Trophoblast cell (in vitro differentiated cells and primary cell): ENCODE results near the gene CRYBB3.

Source experiments
- DNase-seq, 2 donors: peaks; one replicate each; pipeline ENCODE4 v3.0.0-alpha.2; 2016
- H2AFZ ChIP-seq: 2 replicates; pipeline ENCODE4 v1.6.1; 2013; ENCODE audit warnings: low read length, moderate library complexity, mild to moderate bottlenecking; ENCODE audit not compliant: insufficient read depth, poor library complexity
- H2AK5ac ChIP-seq: 2 replicates; pipeline ENCODE4 v1.6.1; 2013; ENCODE audit warnings: mild to moderate bottlenecking, low read length
- H2BK120ac ChIP-seq: 2 replicates; pipeline ENCODE4 v1.6.1; 2013; ENCODE audit warnings: low read length, mild to moderate bottlenecking, moderate library complexity; ENCODE audit not compliant: insufficient read depth, poor library complexity
- H2BK12ac ChIP-seq: 2 replicates; pipeline ENCODE4 v1.6.1; 2013; ENCODE audit warnings: mild to moderate bottlenecking, low read length, moderate library complexity
- H2BK5ac ChIP-seq: 2 replicates; pipeline ENCODE4 v1.6.1; 2013; ENCODE audit warnings: low read length, low read depth, moderate library complexity, mild to moderate bottlenecking; ENCODE audit not compliant: poor library complexity
- H3K14ac ChIP-seq: 2 replicates; pipeline ENCODE4 v1.6.1; 2013; ENCODE audit warnings: mild to moderate bottlenecking, low read length
- H3K18ac ChIP-seq: 2 replicates; pipeline ENCODE4 v1.6.1; 2013; ENCODE audit warnings: mild to moderate bottlenecking, low read length
- H3K23ac ChIP-seq: 2 replicates; pipeline ENCODE4 v1.6.1; 2013; ENCODE audit warnings: low read length
- H3K27ac ChIP-seq: 2 replicates; pipeline ENCODE4 v1.5.1; 2013; ENCODE audit warnings: low read depth, mild to moderate bottlenecking, inconsistent platforms, low read length, moderate library complexity
- H3K27me3 ChIP-seq: 2 replicates; pipeline ENCODE4 v1.6.1; 2013; ENCODE audit warnings: inconsistent platforms, mild to moderate bottlenecking, low read length, moderate library complexity; ENCODE audit not compliant: insufficient read depth
- H3K36me3 ChIP-seq, 2 experiments: 1 replicate in 1 of 2; 2 replicates in 1 of 2; pipeline ENCODE4 v1.6.1; 2013; ENCODE audit warnings: low read length in 2 of 2, mild to moderate bottlenecking in 2 of 2, moderate library complexity in 1 of 2; ENCODE audit not compliant: insufficient read depth in 2 of 2, control insufficient read depth in 1 of 2
- H3K4ac ChIP-seq: 2 replicates; pipeline ENCODE4 v1.6.1; 2013; ENCODE audit warnings: low read depth, mild to moderate bottlenecking, low read length, moderate library complexity
- H3K4me1 ChIP-seq, 2 experiments: 1 replicate in 1 of 2; 2 replicates in 1 of 2; pipeline ENCODE4 v1.6.1; 2013; ENCODE audit warnings: low read length in 2 of 2, mild to moderate bottlenecking in 2 of 2, moderate library complexity in 1 of 2; ENCODE audit not compliant: insufficient read depth in 2 of 2, control insufficient read depth in 1 of 2
- H3K4me2 ChIP-seq: 2 replicates; pipeline ENCODE4 v1.6.1; 2013; ENCODE audit warnings: inconsistent platforms, mild to moderate bottlenecking, low read length, moderate library complexity
- H3K4me3 ChIP-seq: 2 replicates; pipeline ENCODE4 v1.5.1; 2013; ENCODE audit warnings: mild to moderate bottlenecking, low read depth, low read length, inconsistent platforms
- H3K79me1 ChIP-seq: one replicate; pipeline ENCODE4 v1.6.1; 2013; ENCODE audit warnings: low read length
- H3K79me2 ChIP-seq: 2 replicates; pipeline ENCODE4 v1.6.1; 2013; ENCODE audit warnings: low read length, mild to moderate bottlenecking; ENCODE audit not compliant: control insufficient read depth, insufficient read depth, poor library complexity
- H3K9ac ChIP-seq: 2 replicates; pipeline ENCODE4 v1.6.1; 2013; ENCODE audit warnings: mild to moderate bottlenecking, low read length
- H3K9me3 ChIP-seq: 2 replicates; pipeline ENCODE4 v1.6.1; 2013; ENCODE audit warnings: low read depth, mild to moderate bottlenecking, control low read depth, inconsistent platforms, low read length; ENCODE audit not compliant: insufficient read depth
- H4K12ac ChIP-seq: 2 replicates; pipeline ENCODE4 v1.6.1; 2013; ENCODE audit warnings: low read depth, mild to moderate bottlenecking, low read length, moderate library complexity
- H4K8ac ChIP-seq: 2 replicates; pipeline ENCODE4 v1.6.1; 2013; ENCODE audit warnings: low read depth, mild to moderate bottlenecking, low read length, moderate library complexity
- H4K91ac ChIP-seq: one replicate; pipeline ENCODE4 v1.6.1; 2013; ENCODE audit warnings: low read depth, mild to moderate bottlenecking, low read length, moderate library complexity
- WGBS: extraction: QIAGEN DNeasy Blood & Tissue Kit; methylation state at CpG from one replicate; pipeline ENCODE4 v1.1.7; 2013; ENCODE audit warnings: missing lambda C conversion rate; ENCODE audit not compliant: insufficient read length, insufficient coverage; ENCODE audit errors: extremely low coverage; 5-methylcytosine and 5-hydroxymethylcytosine counted together

Gene CRYBB3

GRCh38 chr22:25207553-25208157, 8.0 kb downstream of the CRYBB3 start:
- Histone ChIP-seq H4K8ac (no peak overlapping the region), H2AK5ac (no peak overlapping the region), H3K27me3 (no peaks in the 10 kb centered on the region), H4K12ac (no peak overlapping the region), H3K36me3 (peaks cover 2 to 3% of the 10 kb centered on the region in 2 experiments), H3K79me2 (no peaks in the 10 kb centered on the region), H3K79me1 (no peaks in the 10 kb centered on the region), H3K18ac (no peak overlapping the region), H2BK12ac (no peak overlapping the region), H3K4me1 (no peaks in the 10 kb centered on the region), H3K4me2 (no peak overlapping the region), H3K23ac (no peak overlapping the region), H3K9ac (no peak overlapping the region), H3K27ac (no peak overlapping the region), H3K4ac (no peak overlapping the region), H4K91ac (no peak overlapping the region), H2AFZ (no peak overlapping the region), H3K14ac (no peak overlapping the region), H3K4me3 (no peak overlapping the region), H3K9me3 (peaks cover 2% of the 10 kb centered on the region), H2BK5ac (no peak overlapping the region), H2BK120ac (no peak overlapping the region)
- DNase-seq: no peak
- 100% methylated on average over 1 of the region's 2 CpGs for WGBS

GRCh38 chr22:25208328-25208727, 8.7 kb downstream of the CRYBB3 start:
- Histone ChIP-seq H3K4me1 (no peaks in the 10 kb centered on the region), H4K12ac (no peak overlapping the region), H3K4me3 (no peak overlapping the region), H3K4ac (no peak overlapping the region), H3K79me1 (no peaks in the 10 kb centered on the region), H3K9me3 (peaks cover 2% of the 10 kb centered on the region), H2BK120ac (no peak overlapping the region), H3K23ac (no peak overlapping the region), H4K8ac (no peak overlapping the region), H3K18ac (no peak overlapping the region), H3K9ac (no peak overlapping the region), H3K27me3 (no peaks in the 10 kb centered on the region), H3K36me3 (peaks cover 2 to 3% of the 10 kb centered on the region in 2 experiments), H2BK12ac (no peak overlapping the region), H2BK5ac (no peak overlapping the region), H4K91ac (no peak overlapping the region), H2AFZ (no peak overlapping the region), H3K27ac (no peak overlapping the region), H3K14ac (no peak overlapping the region), H3K4me2 (no peak overlapping the region), H3K79me2 (no peaks in the 10 kb centered on the region), H2AK5ac (no peak overlapping the region)
- no peak for DNase-seq
- no CpG with 5 or more reads among the region's 2 CpGs for WGBS

- Histone ChIP-seq H3K27me3 (no peaks in the 10 kb centered on the region), H2AK5ac (no peak overlapping the region), H2BK5ac (no peak overlapping the region), H4K91ac (no peak overlapping the region), H3K14ac (no peak overlapping the region), H3K79me1 (no peaks in the 10 kb centered on the region), H3K36me3 (no peaks in the 10 kb centered on the region), H4K8ac (no peak overlapping the region), H3K23ac (no peak overlapping the region), H3K9me3 (peaks cover 2% of the 10 kb centered on the region), H3K9ac (no peak overlapping the region), H4K12ac (no peak overlapping the region), H3K4me3 (no peak overlapping the region), H3K18ac (no peak overlapping the region), H3K79me2 (no peaks in the 10 kb centered on the region), H3K4me2 (no peak overlapping the region), H3K4ac (no peak overlapping the region), H2BK120ac (no peak overlapping the region), H3K27ac (no peak overlapping the region), H2BK12ac (no peak overlapping the region), H2AFZ (no peak overlapping the region), H3K4me1 (no peaks in the 10 kb centered on the region)
- whole genome bisulfite sequencing: no CpG with 5 or more reads among the region's 17 CpGs
- DNase-seq: no peak
Observed at GRCh38 chr22:25208743-25209505, 9.3 kb downstream of the CRYBB3 start.

- no peak for DNase-seq
Observed at GRCh38 chr22:25210793-25211192, 11.1 kb downstream of the CRYBB3 start.

More at GRCh38 chr22:25210793-25211192, 11.1 kb downstream of the CRYBB3 start:
- Histone ChIP-seq H2BK12ac (no peak overlapping the region), H3K79me1 (no peaks in the 10 kb centered on the region), H3K9ac (no peak overlapping the region), H4K91ac (no peak overlapping the region), H3K27me3 (no peaks in the 10 kb centered on the region), H3K4me2 (no peak overlapping the region), H4K12ac (no peak overlapping the region), H3K27ac (no peak overlapping the region), H4K8ac (no peak overlapping the region), H3K36me3 (no peaks in the 10 kb centered on the region), H3K79me2 (no peaks in the 10 kb centered on the region), H2AK5ac (no peak overlapping the region), H2BK5ac (no peak overlapping the region), H3K9me3 (no peaks in the 10 kb centered on the region), H3K4me3 (no peak overlapping the region), H3K4me1 (no peaks in the 10 kb centered on the region), H3K14ac (no peak overlapping the region), H3K18ac (no peak overlapping the region), H3K23ac (no peak overlapping the region), H3K4ac (no peak overlapping the region), H2AFZ (no peak overlapping the region), H2BK120ac (no peak overlapping the region)
- whole genome bisulfite sequencing: no CpG with 5 or more reads among the region's 3 CpGs
